Astrocyte of the cerebellum (primary cell): Measurements from ENCODE around the gene AGBL1.

ENCODE experiments used
- DNase-seq: peaks from one replicate; pipeline ENCODE4 v3.0.0-alpha.2; 2011; ENCODE audit warnings: low read depth
- H3K4me3 ChIP-seq: 2 replicates; pipeline ENCODE4 v1.5.1; 2011; ENCODE audit warnings: mild to moderate bottlenecking, low read depth, low read length, moderate library complexity
- CTCF ChIP-seq: IDR thresholded peaks from 2 replicates; pipeline ENCODE4 v1.5.1; 2012; ENCODE audit warnings: low read length, low read depth, moderate library complexity, mild to moderate bottlenecking; ENCODE audit errors: missing control alignments
- in situ Hi-C: cut with HindIII; loops from 2 replicates; pipeline ENCODE4 v1.10.0; 2017; ENCODE audit warnings: low sequenced_read_pairs

AGBL1 gene

GRCh38 chr15:86810329-86810728 is 730.7 kb downstream of the AGBL1 start:
- in situ Hi-C loops: no loop called here
- no peak for TF ChIP-seq CTCF
- H3K4me3 ChIP-seq: no peak overlapping the region
- no peak for DNase-seq

- no peak for DNase-seq
- no peak overlapping the region for H3K4me3 ChIP-seq
- in situ Hi-C loops: no loop called here
- no peak for TF ChIP-seq CTCF
Observed at GRCh38 chr15:86813892-86814291, 734.2 kb downstream of the AGBL1 start.

GRCh38 chr15:86829245-86829644 is 749.6 kb downstream of the AGBL1 start:
- in situ Hi-C loops: no loop called here
- DNase-seq: no peak
- TF ChIP-seq CTCF: no peak
- no peak overlapping the region for H3K4me3 ChIP-seq

- in situ Hi-C loops: no loop called here
Observed at GRCh38 chr15:86830304-86830703, 750.6 kb downstream of the AGBL1 start.

GRCh38 chr15:86833595-86833994 is 753.9 kb downstream of the AGBL1 start:
- H3K4me3 ChIP-seq: no peak overlapping the region
- no peak for TF ChIP-seq CTCF
- in situ Hi-C loops: no loop called here
- no peak for DNase-seq

More at GRCh38 chr15:86830304-86830703, 750.6 kb downstream of the AGBL1 start:
- DNase-seq: no peak
- no peak overlapping the region for H3K4me3 ChIP-seq
- TF ChIP-seq CTCF: no peak

GRCh38 chr15:86834115-86834863 is 754.6 kb downstream of the AGBL1 start:
- H3K4me3 ChIP-seq: no peak overlapping the region
- no peak for DNase-seq
- in situ Hi-C loops: no loop called here
- no peak for TF ChIP-seq CTCF
